HepG2 (cell line): Measurements from ENCODE around the gene ANG. TPM values are rescaled to one million over a fixed set of nuclear protein-coding genes. Genes with fewer than 3 reads are reported as not detected.

Experiments used
- ATAC-seq: fragments of 200-7000 bp; cut with Tn5 transposase; 3 replicates; pipeline ENCODE4 v1.9.1; 2020; ENCODE audit warnings: mild to moderate bottlenecking, moderate library complexity
- BruUV-seq: library from RNA; stranded (reverse); fragments of 400-500 nt; replicated peaks from 2 replicates; lab custom pipeline; 2021; lab: Mats Ljungman, UMichigan
- CTCF ChIA-PET: fragments of 300-600 bp; formaldehyde crosslinking; extraction: SDS; loops from one replicate; lab custom pipeline; 2021; ENCODE audit warnings: low total read pairs, inconsistent platforms, low intra/inter-chr PET ratio; lab: Yijun Ruan, JAX
- POLR2A ChIA-PET: fragments of 350-600 bp; sonication (Branson Sonifier 250); formaldehyde crosslinking; loops from one replicate; lab custom pipeline; 2020; ENCODE audit warnings: antibody characterized with exemption, inconsistent platforms; lab: Yijun Ruan, JAX
- DNase-seq: peaks from one replicate; pipeline ENCODE4 v3.0.0-alpha.2; 2015; ENCODE audit warnings: low spot score
- FAIRE-seq: peaks from 3 replicates; lab custom pipeline; 2011; peaks lifted over from hg19 to GRCh38; lab: Jason Lieb, UNC
- H2AFZ ChIP-seq: one replicate; pipeline ENCODE4 v1.6.1; 2011; ENCODE audit warnings: low read length, inconsistent platforms
- H3K27ac ChIP-seq: fragments of 300-600 bp; 3 replicates; pipeline ENCODE4 v1.8.0; 2011; ENCODE audit warnings: mixed run types, mild to moderate bottlenecking, mixed read lengths, low read length, inconsistent platforms; ENCODE audit not compliant: insufficient read depth; ENCODE audit errors: extremely low read length
- H3K27me3 ChIP-seq, 2 experiments: fragments of 200-600 bp in 1 of 2; 2 replicates in 1 of 2; 3 replicates in 1 of 2; pipeline versions ENCODE4 v1.6.0 to v1.8.0; 2011; ENCODE audit warnings: low read length in 2 of 2, mild to moderate bottlenecking in 2 of 2, moderate library complexity in 2 of 2, inconsistent platforms in 1 of 2; ENCODE audit not compliant: insufficient read depth in 2 of 2, control insufficient read depth in 1 of 2
- H3K36me3 ChIP-seq, 2 experiments: fragments of 200-600 bp in 1 of 2; replicated peaks in 1 of 2; 2 replicates in 1 of 2; 3 replicates in 1 of 2; pipeline versions ENCODE4 v1.5.1 to v1.8.0; 2011; ENCODE audit warnings: low read length in 2 of 2, inconsistent platforms in 1 of 2; ENCODE audit not compliant: insufficient read depth in 2 of 2, control insufficient read depth in 1 of 2
- H3K4me1 ChIP-seq: 2 replicates; pipeline ENCODE4 v1.5.1; 2012; ENCODE audit warnings: low read length, inconsistent platforms; ENCODE audit not compliant: insufficient read depth
- H3K4me2 ChIP-seq: 2 replicates; pipeline ENCODE4 v1.6.0; 2011; ENCODE audit warnings: low read depth, low read length, inconsistent platforms
- H3K4me3 ChIP-seq, 3 experiments: fragments of 200-600 bp in 1 of 3; sonication (generic), shearing (Covaris generic) in 1 of 3; replicated peaks in 1 of 3; 2 replicates each; pipeline ENCODE4 v1.5.1; 2011 to 2016; ENCODE audit warnings: low read length in 3 of 3, inconsistent platforms in 2 of 3, low read depth in 2 of 3, mild to moderate bottlenecking in 2 of 3, control low read depth in 1 of 3, mixed read lengths in 1 of 3; ENCODE audit not compliant: insufficient read depth in 1 of 3
- H3K79me2 ChIP-seq: one replicate; pipeline ENCODE4 v1.6.1; 2011; ENCODE audit warnings: low read length, inconsistent platforms; ENCODE audit not compliant: insufficient read depth
- H3K9ac ChIP-seq: 2 replicates; pipeline ENCODE4 v1.6.0; 2011; ENCODE audit warnings: mild to moderate bottlenecking, low read depth, low read length, inconsistent platforms; ENCODE audit not compliant: insufficient read depth
- H3K9me3 ChIP-seq: 2 replicates; pipeline ENCODE4 v1.5.1; 2012; ENCODE audit warnings: mild to moderate bottlenecking, low read length
- H4K20me1 ChIP-seq: 2 replicates; pipeline ENCODE4 v1.6.0; 2011; ENCODE audit warnings: inconsistent platforms, mild to moderate bottlenecking, low read length, moderate library complexity; ENCODE audit not compliant: insufficient read depth
- CSRNP1 ChIP-seq: sonication (generic); formaldehyde crosslinking; IDR thresholded peaks from 2 replicates; pipeline ENCODE4 v1.8.1; 2023; ENCODE audit warnings: mild to moderate bottlenecking, missing genetic modification reagents
- FOXK1 ChIP-seq: sonication (generic); formaldehyde crosslinking; IDR thresholded peaks from 2 replicates; pipeline ENCODE4 v1.4.0; 2020; ENCODE audit warnings: low read depth, missing genetic modification reagents, borderline replicate concordance
- MAFF ChIP-seq: IDR thresholded peaks from 2 replicates; pipeline ENCODE4 v1.6.1; 2011; ENCODE audit warnings: low read depth, low read length, improper control_type of control experiment
- MED13 ChIP-seq: sonication (generic); formaldehyde crosslinking; IDR thresholded peaks from 2 replicates; pipeline ENCODE4 v1.5.0; 2020; ENCODE audit warnings: missing genetic modification reagents
- MYC ChIP-seq: sonication (generic); formaldehyde crosslinking; IDR thresholded peaks from 2 replicates; pipeline ENCODE4 v1.9.0; 2021; ENCODE audit warnings: missing genetic modification reagents, borderline replicate concordance
- PHB2 ChIP-seq: fragments of 450-650 bp; IDR thresholded peaks from 2 replicates; pipeline ENCODE4 v1.6.1; 2018; ENCODE audit not compliant: partially characterized antibody
- PRMT3 ChIP-seq: sonication (generic); formaldehyde crosslinking; IDR thresholded peaks from 2 replicates; pipeline ENCODE4 v1.8.1; 2022; ENCODE audit warnings: low read depth, mild to moderate bottlenecking, moderate library complexity, missing genetic modification reagents, borderline replicate concordance
- SIN3B ChIP-seq: fragments of 150-350 bp; IDR thresholded peaks from 2 replicates; pipeline ENCODE4 v1.6.1; 2014; ENCODE audit warnings: low read length
- ZNF225 ChIP-seq: sonication (generic); formaldehyde crosslinking; IDR thresholded peaks from 2 replicates; pipeline ENCODE4 v1.4.0; 2020; ENCODE audit warnings: mild to moderate bottlenecking, missing genetic modification reagents
- ZNF232 ChIP-seq: sonication (generic); formaldehyde crosslinking; IDR thresholded peaks from 2 replicates; pipeline ENCODE4 v1.4.0; 2020; ENCODE audit warnings: missing genetic modification reagents, borderline replicate concordance
- ZNF292 ChIP-seq: sonication (generic); formaldehyde crosslinking; IDR thresholded peaks from 2 replicates; pipeline ENCODE4 v1.8.1; 2022; ENCODE audit warnings: mild to moderate bottlenecking, low read depth, missing genetic modification reagents, borderline replicate concordance
- ZNF33B ChIP-seq: sonication (generic); formaldehyde crosslinking; IDR thresholded peaks from 2 replicates; pipeline ENCODE4 v1.5.1; 2020; ENCODE audit warnings: mild to moderate bottlenecking, missing genetic modification reagents
- ZNF616 ChIP-seq: sonication (generic); formaldehyde crosslinking; IDR thresholded peaks from 2 replicates; pipeline ENCODE4 v1.5.0; 2020; ENCODE audit warnings: low read depth, mild to moderate bottlenecking, missing genetic modification reagents
- WGBS: methylation state at CpG from one replicate; pipeline ENCODE4 v1.1.6; 2017; ENCODE audit warnings: low lambda C conversion rate; 5-methylcytosine and 5-hydroxymethylcytosine counted together
- in situ Hi-C: cut with HindIII; loops from 2 replicates; pipeline ENCODE4 v1.10.0; 2017; ENCODE audit warnings: low pct_unique_long_range_greater_than_20kb; ENCODE audit not compliant: extremely low pct_ligation_motif_present
- intact Hi-C: fragments of 100-400 bp; cut with micrococcal nuclease; formaldehyde crosslinking; loops from one replicate; pipeline ENCODE4 v1.10.0; 2022; ENCODE audit not compliant: unreplicated experiment
- polyA plus RNA-seq, 8 experiments: library from polyadenylated mRNA; depleted of rRNA in 3 of 8; stranded (reverse) in 7 of 8; unstranded in 1 of 8; fragments of >200 nt; fragmentation: Illumina TruSeq in 4 of 8; extraction: Trizol in 4 of 8; gene quantifications; 2 replicates each; pipeline versions ENCODE4 v1.2.1 to v1.2.3, GENCODE V29; 2011 to 2016; ENCODE audit warnings: low read depth in 4 of 8, missing spikeins in 1 of 8, mixed read lengths in 1 of 8; ENCODE audit not compliant: insufficient read depth in 1 of 8
- total RNA-seq, 5 experiments: library from RNA; depleted of rRNA; stranded (reverse); fragments of >200 nt; fragmentation: Illumina TruSeq; extraction: Trizol; gene quantifications; 2 replicates each; pipeline ENCODE4 v1.2.3, GENCODE V29; 2016; ENCODE audit warnings: low read depth in 1 of 5
- TF ChIP-seq, protein P1 (sequence below): IDR thresholded peaks from 2 replicates; pipeline ENCODE4 v1.6.1; 2016; ENCODE audit warnings: low read depth, missing genetic modification reagents, missing compliant biosample characterization
- TF ChIP-seq, protein P2 (sequence below): sonication (generic); formaldehyde crosslinking; conservative IDR thresholded peaks from 2 replicates; pipeline ENCODE4 v1.4.0; 2020; ENCODE audit warnings: missing genetic modification reagents

Gene ANG
- total and polyA plus RNA-seq, 2 of the 13 experiments (the other 11 are each of a cell fraction or from before 2014, with no cell fraction given) = 83.6 to 401 TPM

- peaks cover 67% of the 10 kb centered on the region for H3K4me1 ChIP-seq
- 17% methylated on average over 2 of the region's 3 CpGs for WGBS
- TF ChIP-seq PRMT3 (CRISPR knock-in tag) (no peak), ZNF225 (no peak), ZNF33B (CRISPR knock-in tag) (no peak), FOXK1 (CRISPR knock-in tag) (no peak), ZNF232 (CRISPR knock-in tag) (no peak), CSRNP1 (no peak), ZNF292 (CRISPR knock-in tag) (no peak), PHB2 (no peak), MYC (CRISPR knock-in tag) (no peak), SIN3B (no peak), ZNF616 (no peak), MAFF (no peak), MED13 (CRISPR knock-in tag) (no peak)
- TF ChIP-seq, protein P1, sequence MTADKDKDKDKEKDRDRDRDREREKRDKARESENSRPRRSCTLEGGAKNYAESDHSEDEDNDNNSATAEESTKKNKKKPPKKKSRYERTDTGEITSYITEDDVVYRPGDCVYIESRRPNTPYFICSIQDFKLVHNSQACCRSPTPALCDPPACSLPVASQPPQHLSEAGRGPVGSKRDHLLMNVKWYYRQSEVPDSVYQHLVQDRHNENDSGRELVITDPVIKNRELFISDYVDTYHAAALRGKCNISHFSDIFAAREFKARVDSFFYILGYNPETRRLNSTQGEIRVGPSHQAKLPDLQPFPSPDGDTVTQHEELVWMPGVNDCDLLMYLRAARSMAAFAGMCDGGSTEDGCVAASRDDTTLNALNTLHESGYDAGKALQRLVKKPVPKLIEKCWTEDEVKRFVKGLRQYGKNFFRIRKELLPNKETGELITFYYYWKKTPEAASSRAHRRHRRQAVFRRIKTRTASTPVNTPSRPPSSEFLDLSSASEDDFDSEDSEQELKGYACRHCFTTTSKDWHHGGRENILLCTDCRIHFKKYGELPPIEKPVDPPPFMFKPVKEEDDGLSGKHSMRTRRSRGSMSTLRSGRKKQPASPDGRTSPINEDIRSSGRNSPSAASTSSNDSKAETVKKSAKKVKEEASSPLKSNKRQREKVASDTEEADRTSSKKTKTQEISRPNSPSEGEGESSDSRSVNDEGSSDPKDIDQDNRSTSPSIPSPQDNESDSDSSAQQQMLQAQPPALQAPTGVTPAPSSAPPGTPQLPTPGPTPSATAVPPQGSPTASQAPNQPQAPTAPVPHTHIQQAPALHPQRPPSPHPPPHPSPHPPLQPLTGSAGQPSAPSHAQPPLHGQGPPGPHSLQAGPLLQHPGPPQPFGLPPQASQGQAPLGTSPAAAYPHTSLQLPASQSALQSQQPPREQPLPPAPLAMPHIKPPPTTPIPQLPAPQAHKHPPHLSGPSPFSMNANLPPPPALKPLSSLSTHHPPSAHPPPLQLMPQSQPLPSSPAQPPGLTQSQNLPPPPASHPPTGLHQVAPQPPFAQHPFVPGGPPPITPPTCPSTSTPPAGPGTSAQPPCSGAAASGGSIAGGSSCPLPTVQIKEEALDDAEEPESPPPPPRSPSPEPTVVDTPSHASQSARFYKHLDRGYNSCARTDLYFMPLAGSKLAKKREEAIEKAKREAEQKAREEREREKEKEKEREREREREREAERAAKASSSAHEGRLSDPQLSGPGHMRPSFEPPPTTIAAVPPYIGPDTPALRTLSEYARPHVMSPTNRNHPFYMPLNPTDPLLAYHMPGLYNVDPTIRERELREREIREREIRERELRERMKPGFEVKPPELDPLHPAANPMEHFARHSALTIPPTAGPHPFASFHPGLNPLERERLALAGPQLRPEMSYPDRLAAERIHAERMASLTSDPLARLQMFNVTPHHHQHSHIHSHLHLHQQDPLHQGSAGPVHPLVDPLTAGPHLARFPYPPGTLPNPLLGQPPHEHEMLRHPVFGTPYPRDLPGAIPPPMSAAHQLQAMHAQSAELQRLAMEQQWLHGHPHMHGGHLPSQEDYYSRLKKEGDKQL (CRISPR knock-in tag) = no peak
- TF ChIP-seq, protein P2, sequence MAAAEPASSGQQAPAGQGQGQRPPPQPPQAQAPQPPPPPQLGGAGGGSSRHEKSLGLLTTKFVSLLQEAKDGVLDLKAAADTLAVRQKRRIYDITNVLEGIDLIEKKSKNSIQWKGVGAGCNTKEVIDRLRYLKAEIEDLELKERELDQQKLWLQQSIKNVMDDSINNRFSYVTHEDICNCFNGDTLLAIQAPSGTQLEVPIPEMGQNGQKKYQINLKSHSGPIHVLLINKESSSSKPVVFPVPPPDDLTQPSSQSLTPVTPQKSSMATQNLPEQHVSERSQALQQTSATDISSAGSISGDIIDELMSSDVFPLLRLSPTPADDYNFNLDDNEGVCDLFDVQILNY (CRISPR knock-in tag) = no peak
- TF ChIP-seq, all 625 proteins: peak for 0
- H4K20me1 ChIP-seq = no peaks in the 10 kb centered on the region
- DNase-seq (no peak), ATAC-seq (no peak), FAIRE-seq (no peak)
- peaks cover 0 to 17% of the 10 kb centered on the region in 2 experiments; a peak in 3 of 5 replicates for H3K27me3 ChIP-seq
- H3K9me3 ChIP-seq = no peaks in the 10 kb centered on the region
- intact Hi-C loops = no loop called here
- no peaks in the 10 kb centered on the region for H3K79me2 ChIP-seq
- no peak overlapping the region for H2AFZ ChIP-seq
- in situ Hi-C loops = loop anchor here (5.0 kb wide), 1 partner anchor 34 kb away; no protein-coding TSS in a partner anchor
- no peak overlapping the region for H3K4me2 ChIP-seq
- H3K36me3 ChIP-seq = no peaks in the 10 kb centered on the region
- CTCF ChIA-PET = interaction anchor here (1.5 kb wide), 1 partner anchor 33 kb away, joined by 9 read pairs; no protein-coding TSS in a partner anchor
- BruUV-seq = no TSS peak
- H3K4me3 ChIP-seq = no peak overlapping the region
- POLR2A ChIA-PET = interaction anchor here (1.2 to 5.6 kb wide), 3 partner anchors 25 to 38 kb away, joined by 3 to 63 read pairs (median 5); partner anchors contain the start of gene RNASE4
- H3K27ac ChIP-seq = no peak overlapping the region
- no peak overlapping the region for H3K9ac ChIP-seq
Observed at GRCh38 chr14:20658246-20658645, 30.3 kb upstream of the ANG start.
